ENCODE results near the gene AGFG1. TPM values are rescaled to one million over a fixed set of nuclear protein-coding genes. Genes with fewer than 3 reads are reported as not detected.

AGFG1 gene
- total RNA-seq, 6 donors from 2014 or later, result 24.1 to 99.6 (median 71.2) TPM

GRCh38 chr2:227447606-227448005, 24.4 kb upstream of the AGFG1 start:
- no peak for DNase-seq
- H3K27me3 ChIP-seq, result no peaks in the 10 kb centered on the region

GRCh38 chr2:227450311-227450841, 21.6 kb upstream of the AGFG1 start:
- TF ChIP-seq, protein P1, sequence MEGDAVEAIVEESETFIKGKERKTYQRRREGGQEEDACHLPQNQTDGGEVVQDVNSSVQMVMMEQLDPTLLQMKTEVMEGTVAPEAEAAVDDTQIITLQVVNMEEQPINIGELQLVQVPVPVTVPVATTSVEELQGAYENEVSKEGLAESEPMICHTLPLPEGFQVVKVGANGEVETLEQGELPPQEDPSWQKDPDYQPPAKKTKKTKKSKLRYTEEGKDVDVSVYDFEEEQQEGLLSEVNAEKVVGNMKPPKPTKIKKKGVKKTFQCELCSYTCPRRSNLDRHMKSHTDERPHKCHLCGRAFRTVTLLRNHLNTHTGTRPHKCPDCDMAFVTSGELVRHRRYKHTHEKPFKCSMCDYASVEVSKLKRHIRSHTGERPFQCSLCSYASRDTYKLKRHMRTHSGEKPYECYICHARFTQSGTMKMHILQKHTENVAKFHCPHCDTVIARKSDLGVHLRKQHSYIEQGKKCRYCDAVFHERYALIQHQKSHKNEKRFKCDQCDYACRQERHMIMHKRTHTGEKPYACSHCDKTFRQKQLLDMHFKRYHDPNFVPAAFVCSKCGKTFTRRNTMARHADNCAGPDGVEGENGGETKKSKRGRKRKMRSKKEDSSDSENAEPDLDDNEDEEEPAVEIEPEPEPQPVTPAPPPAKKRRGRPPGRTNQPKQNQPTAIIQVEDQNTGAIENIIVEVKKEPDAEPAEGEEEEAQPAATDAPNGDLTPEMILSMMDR (IDR thresholded peaks at IDR 0.05), result no peak
- TF ChIP-seq POLR2A (IDR thresholded peaks at IDR 0.05) (no peak), EP300 (IDR thresholded peaks at IDR 0.05) (no peak), POLR2AphosphoS5 (IDR thresholded peaks at IDR 0.05) (no peak)
- H3K9me3 ChIP-seq, result no peaks in the 10 kb centered on the region
- no peaks in the 10 kb centered on the region for H3K27me3 ChIP-seq
- H3K4me1 ChIP-seq, result peaks cover 0 to 22% (median 2%) of the 10 kb centered on the region in 4 donors
- ATAC-seq (ENCODE audit: low FRiP score in 2 of 2) (peak in 1 of 2 donors; percentile 15), DNase-seq (no peak)
- H3K27ac ChIP-seq, result peak overlapping the region; percentile 18 to 71 (median 63)
- no peaks in the 10 kb centered on the region for H3K36me3 ChIP-seq
- H3K4me3 ChIP-seq, result no peak overlapping the region
- 15 to 20% methylated on average over 5 of the region's 5 CpGs for whole genome bisulfite sequencing, 2 donors

More at GRCh38 chr2:227447606-227448005, 24.4 kb upstream of the AGFG1 start:
- Histone ChIP-seq H3K27ac (no peak overlapping the region), H3K4me3 (no peak overlapping the region), H3K4me1 (peaks cover 0 to 22% (median 2%) of the 10 kb centered on the region in 4 donors), H3K36me3 (no peaks in the 10 kb centered on the region), H3K9me3 (no peaks in the 10 kb centered on the region)
- no peak for TF ChIP-seq EP300 (IDR thresholded peaks at IDR 0.05)
- no peak for TF ChIP-seq POLR2AphosphoS5 (IDR thresholded peaks at IDR 0.05)
- TF ChIP-seq POLR2A (IDR thresholded peaks at IDR 0.05), result no peak
- TF ChIP-seq, protein P1 (IDR thresholded peaks at IDR 0.05), result no peak
- 70 to 72% methylated on average over 7 of the region's 7 CpGs for WGBS, 2 donors
- no peak for ATAC-seq (ENCODE audit: low FRiP score in 2 of 2)

- DNase-seq, result no peak
- Histone ChIP-seq H3K27me3 (no peaks in the 10 kb centered on the region), H3K4me3 (no peak overlapping the region), H3K4me1 (peaks cover 0 to 22% (median 2%) of the 10 kb centered on the region in 4 donors), H3K27ac (peak overlapping the region; percentile 18 to 71 (median 63)), H3K36me3 (no peaks in the 10 kb centered on the region), H3K9me3 (no peaks in the 10 kb centered on the region)
- ATAC-seq (ENCODE audit: low FRiP score in 2 of 2), result peak; percentile 63 to 90
- 29 to 48% methylated on average over 5 of the region's 5 CpGs for WGBS, 2 donors
- TF ChIP-seq, protein P1 (IDR thresholded peaks at IDR 0.05), result no peak
- no peak for TF ChIP-seq POLR2A (IDR thresholded peaks at IDR 0.05)
- no peak for TF ChIP-seq POLR2AphosphoS5 (IDR thresholded peaks at IDR 0.05)
- no peak for TF ChIP-seq EP300 (IDR thresholded peaks at IDR 0.05)
These were observed 20.9 kb upstream of the AGFG1 start for GRCh38 chr2:227450926-227451654.

- H3K36me3 ChIP-seq, result no peaks in the 10 kb centered on the region
- H3K27ac ChIP-seq, result peak overlapping the region in 2 of 4 donors; percentile 50 to 71
- no peak for TF ChIP-seq POLR2AphosphoS5 (IDR thresholded peaks at IDR 0.05)
- no peak for TF ChIP-seq EP300 (IDR thresholded peaks at IDR 0.05)
- DNase-seq (no peak), ATAC-seq (ENCODE audit: low FRiP score in 2 of 2) (no peak)
- no peak overlapping the region for H3K4me3 ChIP-seq
- H3K9me3 ChIP-seq, result no peaks in the 10 kb centered on the region
- no peaks in the 10 kb centered on the region for H3K27me3 ChIP-seq
- H3K4me1 ChIP-seq, result peaks cover 0 to 22% (median 2%) of the 10 kb centered on the region in 4 donors
These were observed 20.3 kb upstream of the AGFG1 start for GRCh38 chr2:227451655-227451992.

DNA sequence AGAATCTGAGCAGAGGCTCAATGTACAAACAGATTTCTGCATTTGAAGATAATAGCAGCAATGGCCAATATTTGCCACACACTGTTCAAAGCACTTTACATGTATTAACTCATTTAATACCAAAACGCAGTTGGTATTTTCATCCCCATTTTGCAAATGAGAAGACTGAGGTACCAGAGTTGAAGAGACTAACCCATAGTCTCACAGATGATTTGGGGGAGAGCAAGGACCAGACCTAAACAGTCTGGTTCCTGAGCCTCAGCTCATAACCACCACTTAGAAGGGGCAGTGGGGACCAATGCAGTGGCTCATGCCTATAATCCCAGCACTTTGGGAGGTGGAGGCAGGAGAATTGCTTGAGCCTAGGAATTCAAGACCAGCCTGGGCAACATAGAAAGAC, 18.1 kb upstream of the AGFG1 start:
- no peak for ATAC-seq (ENCODE audit: low FRiP score in 2 of 2)
- WGBS, 2 donors, result 94 to 100% methylated on average over 1 of the region's 1 CpG

More for the DNA sequence above, 18.1 kb upstream of the AGFG1 start:
- peaks cover 0 to 22% (median 2%) of the 10 kb centered on the region in 4 donors for H3K4me1 ChIP-seq
- no peak overlapping the region for H3K27ac ChIP-seq
- H3K36me3 ChIP-seq, result no peaks in the 10 kb centered on the region
- DNase-seq, result no peak
- no peaks in the 10 kb centered on the region for H3K27me3 ChIP-seq
- TF ChIP-seq, protein P1 (IDR thresholded peaks at IDR 0.05), result no peak
- TF ChIP-seq EP300 (IDR thresholded peaks at IDR 0.05) (no peak), POLR2AphosphoS5 (IDR thresholded peaks at IDR 0.05) (no peak), POLR2A (IDR thresholded peaks at IDR 0.05) (no peak)
- H3K9me3 ChIP-seq, result no peaks in the 10 kb centered on the region
- no peak overlapping the region for H3K4me3 ChIP-seq

Measured in upper lobe of left lung (tissue), 6 donors.